GM18508 (cell line): ENCODE results near the gene MMRN2.
"Not testable (repeated sequence)": the region's sequence is repeated elsewhere in the genome, so short reads cannot be mapped to it uniquely, and the experiment has no call there.

Source experiments
- ATAC-seq: cut with Tn5 transposase; IDR thresholded peaks from one replicate; pipeline ENCODE4 v1.9.1; 2021; ENCODE audit warnings: moderate number of reproducible peaks; ENCODE audit not compliant: insufficient read depth, unreplicated experiment

MMRN2 gene, protein sequence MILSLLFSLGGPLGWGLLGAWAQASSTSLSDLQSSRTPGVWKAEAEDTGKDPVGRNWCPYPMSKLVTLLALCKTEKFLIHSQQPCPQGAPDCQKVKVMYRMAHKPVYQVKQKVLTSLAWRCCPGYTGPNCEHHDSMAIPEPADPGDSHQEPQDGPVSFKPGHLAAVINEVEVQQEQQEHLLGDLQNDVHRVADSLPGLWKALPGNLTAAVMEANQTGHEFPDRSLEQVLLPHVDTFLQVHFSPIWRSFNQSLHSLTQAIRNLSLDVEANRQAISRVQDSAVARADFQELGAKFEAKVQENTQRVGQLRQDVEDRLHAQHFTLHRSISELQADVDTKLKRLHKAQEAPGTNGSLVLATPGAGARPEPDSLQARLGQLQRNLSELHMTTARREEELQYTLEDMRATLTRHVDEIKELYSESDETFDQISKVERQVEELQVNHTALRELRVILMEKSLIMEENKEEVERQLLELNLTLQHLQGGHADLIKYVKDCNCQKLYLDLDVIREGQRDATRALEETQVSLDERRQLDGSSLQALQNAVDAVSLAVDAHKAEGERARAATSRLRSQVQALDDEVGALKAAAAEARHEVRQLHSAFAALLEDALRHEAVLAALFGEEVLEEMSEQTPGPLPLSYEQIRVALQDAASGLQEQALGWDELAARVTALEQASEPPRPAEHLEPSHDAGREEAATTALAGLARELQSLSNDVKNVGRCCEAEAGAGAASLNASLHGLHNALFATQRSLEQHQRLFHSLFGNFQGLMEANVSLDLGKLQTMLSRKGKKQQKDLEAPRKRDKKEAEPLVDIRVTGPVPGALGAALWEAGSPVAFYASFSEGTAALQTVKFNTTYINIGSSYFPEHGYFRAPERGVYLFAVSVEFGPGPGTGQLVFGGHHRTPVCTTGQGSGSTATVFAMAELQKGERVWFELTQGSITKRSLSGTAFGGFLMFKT

GRCh38 chr10:86957471-86958115, at the start of gene MMRN2:
Gene MMRN2, minus strand, starts transcription at chr10:86957615. Its CDS starts 74 bp downstream, at chr10:86957541.
- ATAC-seq, result no peak

DNA sequence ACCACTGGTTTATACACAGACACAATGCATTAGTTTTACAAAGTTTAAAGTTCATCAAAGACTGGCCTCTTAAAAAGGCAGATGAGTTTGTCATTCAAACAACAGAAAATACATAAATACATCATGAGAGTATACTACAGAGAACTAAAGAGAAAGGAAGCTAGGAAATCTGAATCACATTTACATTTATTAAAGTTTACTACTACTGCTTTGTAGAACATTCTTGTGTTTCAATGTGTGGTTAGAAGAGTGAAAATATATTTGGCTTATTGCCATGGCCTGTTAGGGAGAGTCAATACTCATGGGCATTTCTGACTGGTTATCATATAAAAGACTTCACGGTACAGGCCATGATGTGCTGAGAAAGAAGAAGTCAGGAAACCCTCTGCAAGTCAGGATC, 49.7 kb upstream of the MMRN2 start:
- not testable (repeated sequence) for ATAC-seq

DNA sequence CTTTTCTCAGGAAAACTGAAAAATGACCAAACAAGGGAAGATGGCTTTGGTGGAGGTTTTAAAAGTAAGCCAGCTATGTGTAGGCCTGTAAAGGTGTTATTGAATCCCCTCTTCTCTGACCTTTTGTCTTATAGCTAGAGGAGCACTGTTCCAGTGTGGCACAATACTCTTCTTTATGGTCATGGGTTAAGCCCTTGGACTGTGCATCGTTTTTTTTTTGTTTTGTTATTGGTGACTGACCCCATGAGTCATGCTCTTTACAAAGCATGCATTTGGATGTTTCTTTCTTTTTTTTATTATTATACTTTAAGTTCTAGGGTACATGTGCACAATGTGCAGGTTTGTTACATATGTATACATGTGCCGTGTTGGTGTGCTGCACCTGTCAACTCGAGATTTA, 43.1 kb upstream of the MMRN2 start:
- ATAC-seq, result no peak

- ATAC-seq, result not testable (repeated sequence)
These were observed 42.5 kb upstream of the MMRN2 start for GRCh38 chr10:86999802-87000403.

DNA sequence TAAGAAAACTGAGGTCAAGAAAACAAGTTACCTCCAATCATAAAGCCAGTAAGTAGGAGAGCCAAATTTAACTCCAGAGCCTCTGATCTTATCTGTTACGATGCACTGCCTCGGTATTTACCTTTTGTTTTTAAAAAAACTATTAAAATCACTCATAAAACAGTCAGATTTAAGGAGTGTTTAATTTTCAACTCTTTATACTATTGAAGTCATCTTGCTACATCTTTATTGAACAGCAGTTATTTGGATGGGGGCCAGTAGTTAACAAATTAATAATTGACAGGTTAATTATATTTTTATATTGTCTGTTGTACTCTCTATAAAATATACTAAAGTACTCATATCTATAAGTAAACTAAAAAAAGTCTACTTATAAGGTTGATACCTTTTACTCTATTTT, 35.5 kb upstream of the MMRN2 start:
- no peak for ATAC-seq

- ATAC-seq, result no peak
These were observed 35.0 kb upstream of the MMRN2 start for GRCh38 chr10:86992456-86992855.

GRCh38 chr10:86991362-86991761, 33.9 kb upstream of the MMRN2 start:
- not testable (repeated sequence) for ATAC-seq

DNA sequence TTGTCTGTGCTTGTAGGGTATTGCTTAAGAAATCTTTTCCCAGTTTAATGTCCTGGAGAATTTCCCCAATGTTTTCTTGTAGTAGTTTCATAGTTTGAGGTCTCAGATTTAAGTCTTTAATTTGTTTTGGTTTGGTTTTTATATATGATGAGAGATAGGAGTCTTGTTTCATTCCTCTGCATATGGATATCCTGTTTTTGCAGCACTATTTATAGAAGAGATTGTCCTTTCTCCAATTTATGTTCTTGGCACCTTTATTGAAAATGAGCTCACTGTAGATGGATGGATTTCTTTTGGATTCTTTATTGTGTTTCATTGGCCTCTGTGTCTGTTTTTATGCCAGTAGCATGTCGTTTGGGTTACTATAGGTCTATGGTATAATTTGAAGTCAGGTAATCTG, 31.1 kb upstream of the MMRN2 start:
- no peak for ATAC-seq

- ATAC-seq, result not testable (repeated sequence)
These were observed 27.1 kb upstream of the MMRN2 start for GRCh38 chr10:86984498-86984897.

GRCh38 chr10:86981716-86982115, 24.3 kb upstream of the MMRN2 start:
- no peak for ATAC-seq

DNA sequence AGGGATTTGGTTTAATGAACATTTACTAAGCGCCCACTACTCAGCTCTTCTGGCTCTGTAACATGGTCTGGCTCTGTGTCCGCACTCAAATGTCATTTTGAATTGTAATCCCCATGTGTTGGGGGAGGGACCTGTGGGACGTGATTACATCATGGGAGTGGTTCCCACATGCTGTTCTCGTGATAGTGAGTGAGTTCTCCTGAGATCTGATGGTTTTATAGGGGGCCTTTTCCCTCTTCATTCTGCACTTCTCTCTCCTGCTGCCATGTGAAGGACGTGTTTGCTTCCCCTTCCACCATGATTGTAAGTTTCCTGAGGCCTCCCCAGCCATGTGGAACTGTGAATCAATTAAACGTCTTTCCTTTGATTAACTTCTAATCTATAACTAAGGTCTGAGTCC, 23.6 kb upstream of the MMRN2 start:
- ATAC-seq, result not testable (repeated sequence)

- ATAC-seq, result no peak
These were observed 22.6 kb upstream of the MMRN2 start for GRCh38 chr10:86979977-86980448.

DNA sequence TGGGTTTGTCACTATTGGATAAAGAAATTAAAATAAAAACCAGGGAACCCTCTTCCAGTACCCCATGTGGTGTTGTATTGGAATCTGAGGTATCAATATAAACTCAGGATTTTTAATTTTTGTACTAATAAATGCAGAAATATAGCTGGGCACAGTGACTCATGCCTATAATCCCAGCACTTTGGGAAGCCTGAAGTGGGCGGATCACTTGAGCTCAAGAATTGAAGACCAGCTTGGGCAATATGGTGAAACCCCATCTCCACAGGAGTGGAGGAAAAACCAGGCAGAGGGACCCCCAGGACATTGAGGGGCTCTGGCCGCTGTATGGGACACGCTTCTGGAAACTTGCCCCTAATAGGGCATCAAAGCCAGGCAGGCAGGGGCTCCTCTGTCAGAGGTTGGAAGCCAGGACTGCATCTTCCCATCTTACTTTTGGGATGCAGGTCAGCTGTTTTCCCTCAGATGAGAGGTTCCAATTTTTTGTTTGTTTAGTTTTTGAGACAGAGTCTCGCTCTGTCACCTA, 21.9 kb upstream of the MMRN2 start:
- ATAC-seq, result no peak

GRCh38 chr10:86978457-86978856, 21.0 kb upstream of the MMRN2 start:
- not testable (repeated sequence) for ATAC-seq

- ATAC-seq, result no peak
These were observed 19.1 kb upstream of the MMRN2 start for GRCh38 chr10:86976362-86977056.

DNA sequence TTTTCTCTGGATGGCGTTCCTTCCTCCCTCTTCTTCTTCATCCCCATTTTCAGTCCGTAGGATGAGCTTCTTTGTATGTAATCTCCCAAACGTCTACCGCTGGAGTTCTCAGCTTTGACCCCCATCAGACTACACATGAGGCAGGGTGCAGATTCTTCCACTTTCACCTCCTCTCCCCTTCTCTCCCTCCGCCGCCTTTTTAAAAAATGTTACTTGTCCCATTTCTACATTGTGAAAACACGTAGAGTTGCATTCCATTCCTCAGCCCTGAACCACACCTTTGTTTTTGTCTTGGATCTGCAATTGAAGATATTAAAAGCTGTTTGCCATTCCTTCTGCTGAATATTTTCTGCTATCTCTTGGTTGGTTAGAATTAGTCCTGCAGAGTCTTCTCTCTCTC, 17.1 kb upstream of the MMRN2 start:
- no peak for ATAC-seq

- ATAC-seq, result no peak
These were observed 15.4 kb upstream of the MMRN2 start for GRCh38 chr10:86972613-86973380.

DNA sequence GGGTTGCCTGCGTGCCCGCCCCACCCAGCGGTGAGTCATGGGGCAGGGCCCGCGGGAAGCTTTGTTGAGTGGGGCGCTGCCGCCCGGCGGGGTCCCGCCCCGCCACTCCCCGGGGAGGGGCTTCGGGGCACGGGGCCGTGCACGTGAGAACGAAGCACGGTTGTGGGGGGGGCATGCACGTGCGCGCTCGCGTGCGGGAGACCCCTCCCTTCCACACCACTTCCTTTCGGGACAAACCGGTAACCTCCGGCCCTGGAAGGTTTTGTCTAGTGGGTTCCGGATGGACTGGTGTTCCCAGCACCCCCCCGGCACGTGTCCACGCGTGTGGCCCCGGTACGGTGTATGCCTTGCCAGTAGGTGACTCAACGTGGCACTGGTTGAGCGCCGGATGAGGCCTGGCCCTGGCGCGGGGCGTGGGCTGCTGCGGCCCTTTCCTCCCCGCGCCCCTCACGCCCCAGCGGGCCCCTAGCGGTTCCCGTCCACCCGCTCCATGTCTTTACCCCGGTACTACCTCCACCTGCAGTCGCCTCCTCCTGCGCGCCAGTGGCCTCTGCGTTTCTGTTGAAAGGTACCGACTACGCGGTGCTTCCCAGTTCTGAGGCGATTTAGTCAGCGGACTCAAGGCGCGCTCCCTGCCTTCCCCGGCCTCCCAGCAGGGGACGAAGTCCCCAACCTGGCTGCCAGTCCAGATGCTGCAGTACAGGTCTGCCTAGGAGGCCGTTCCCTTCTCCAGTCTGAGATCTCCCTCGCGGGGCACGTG, 14.0 kb upstream of the MMRN2 start:
- ATAC-seq, result peak; percentile 54
